ENCODE measurements around the gene HSPG2. TPM values are rescaled to one million over a fixed set of nuclear protein-coding genes. Genes with fewer than 3 reads are reported as not detected.

HSPG2 gene
- total and polyA plus RNA-seq, 2 of the 13 experiments (the other 11 are each of a cell fraction or from before 2014, with no cell fraction given) = 9.1 to 13.1 TPM

DNA sequence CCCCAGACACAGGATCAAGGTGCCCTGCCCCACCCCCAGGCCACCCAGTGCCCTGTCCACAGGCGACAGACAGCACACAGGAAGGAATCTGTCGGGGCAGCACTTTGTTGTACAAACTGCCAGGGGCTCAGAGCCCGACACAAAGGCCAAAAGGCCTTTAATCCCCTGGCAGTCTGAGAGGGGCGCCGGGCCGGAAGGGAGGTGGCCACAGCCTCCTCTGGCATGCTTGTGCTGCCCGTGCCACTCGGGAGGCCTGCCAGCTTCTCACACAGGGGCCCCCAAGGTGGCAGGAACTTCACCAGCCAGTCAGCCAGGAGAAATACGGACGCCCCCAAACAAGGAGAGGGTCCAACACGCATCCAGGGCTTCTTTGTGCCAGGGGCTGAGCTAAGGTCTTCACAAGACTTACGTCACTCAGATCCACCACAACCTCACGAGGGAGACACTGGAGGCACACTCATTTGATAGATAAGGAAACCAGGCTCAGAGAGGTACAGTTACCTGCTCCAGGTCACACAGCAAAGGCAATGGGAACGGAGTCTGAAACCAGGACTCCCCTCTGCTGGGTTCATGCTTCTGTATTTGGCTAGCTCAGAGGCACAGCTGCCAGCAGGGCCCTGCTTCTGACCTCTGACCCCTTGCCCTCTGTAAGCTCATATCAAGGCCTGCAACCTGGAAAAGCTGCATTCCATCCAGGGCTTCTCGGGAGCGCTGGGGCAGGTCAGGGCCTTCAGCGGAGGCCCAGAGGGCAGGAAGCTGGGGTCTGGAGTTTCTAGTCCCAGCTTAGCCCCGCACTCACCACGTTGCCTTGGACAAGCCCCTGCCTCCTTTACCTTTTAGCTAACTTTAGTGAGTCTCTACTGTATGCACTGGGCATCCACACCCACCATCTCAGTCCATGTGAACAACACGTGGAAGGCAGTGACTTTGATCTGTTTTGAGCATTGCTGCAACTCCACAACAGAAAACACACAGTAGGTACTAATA lies 34.8 kb downstream of the HSPG2 start (continued):
- TF ChIP-seq ARID3A (IDR thresholded peaks at IDR 0.05; ENCODE audit: low read depth, low read length) = no peak
- no peak for TF ChIP-seq YY1 (IDR thresholded peaks at IDR 0.05; ENCODE audit: insufficient read depth, insufficient replicate concordance, low read depth, low read length)
- TF ChIP-seq ZNF788 (CRISPR knock-in tag; IDR thresholded peaks at IDR 0.05; ENCODE audit: borderline replicate concordance) = no peak
- no peak for TF ChIP-seq ZFP82 (CRISPR knock-in tag; IDR thresholded peaks at IDR 0.05; ENCODE audit: borderline replicate concordance)
- TF ChIP-seq BRD4 (CRISPR knock-in tag; IDR thresholded peaks at IDR 0.05) = 0 out of 2 replicates have a peak, but pooled peaks have one; percentile 37
- peak; percentile 45; the same call in 1 of the 2 replicates for TF ChIP-seq ZFX (CRISPR knock-in tag; IDR thresholded peaks at IDR 0.05; ENCODE audit: low read depth)
- no peak for TF ChIP-seq ATM (IDR thresholded peaks at IDR 0.05; ENCODE audit: borderline replicate concordance)
- no peak for TF ChIP-seq SSRP1 (CRISPR knock-in tag; IDR thresholded peaks at IDR 0.05)
- TF ChIP-seq, protein P1, sequence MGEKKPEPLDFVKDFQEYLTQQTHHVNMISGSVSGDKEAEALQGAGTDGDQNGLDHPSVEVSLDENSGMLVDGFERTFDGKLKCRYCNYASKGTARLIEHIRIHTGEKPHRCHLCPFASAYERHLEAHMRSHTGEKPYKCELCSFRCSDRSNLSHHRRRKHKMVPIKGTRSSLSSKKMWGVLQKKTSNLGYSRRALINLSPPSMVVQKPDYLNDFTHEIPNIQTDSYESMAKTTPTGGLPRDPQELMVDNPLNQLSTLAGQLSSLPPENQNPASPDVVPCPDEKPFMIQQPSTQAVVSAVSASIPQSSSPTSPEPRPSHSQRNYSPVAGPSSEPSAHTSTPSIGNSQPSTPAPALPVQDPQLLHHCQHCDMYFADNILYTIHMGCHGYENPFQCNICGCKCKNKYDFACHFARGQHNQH (CRISPR knock-in tag; IDR thresholded peaks at IDR 0.05) = no peak
- TF ChIP-seq HCFC1 (IDR thresholded peaks at IDR 0.05; ENCODE audit: low read depth, low read length) = no peak
- TF ChIP-seq ZIK1 (CRISPR knock-in tag; IDR thresholded peaks at IDR 0.05; ENCODE audit: borderline replicate concordance, low read depth) = no peak
- no peak for TF ChIP-seq PCBP1 (IDR thresholded peaks at IDR 0.05; ENCODE audit: borderline replicate concordance, low read depth, low read length)
- no peak for TF ChIP-seq ZNF563 (CRISPR knock-in tag; IDR thresholded peaks at IDR 0.05)
- TF ChIP-seq ZNF260 (CRISPR knock-in tag; IDR thresholded peaks at IDR 0.05; ENCODE audit: borderline replicate concordance, low read depth) = no peak
- TF ChIP-seq ZNF768 (CRISPR knock-in tag; IDR thresholded peaks at IDR 0.05) = peak; percentile 100
- TF ChIP-seq ETV5 (CRISPR knock-in tag; IDR thresholded peaks at IDR 0.05; ENCODE audit: borderline replicate concordance) = no peak
- TF ChIP-seq SOX6 (IDR thresholded peaks at IDR 0.05) = no peak
- TF ChIP-seq SOX6 (CRISPR knock-in tag; IDR thresholded peaks at IDR 0.05) = no peak
- TF ChIP-seq PHF5A (CRISPR knock-in tag; IDR thresholded peaks at IDR 0.05; ENCODE audit: low read depth, unreplicated experiment) = no peak
- no peak for TF ChIP-seq KLF16 (CRISPR knock-in tag; IDR thresholded peaks at IDR 0.05)
- no peak for TF ChIP-seq NR1H2 (CRISPR knock-in tag; IDR thresholded peaks at IDR 0.05; ENCODE audit: borderline replicate concordance, low read depth)
- TF ChIP-seq ZNF598 (CRISPR knock-in tag; IDR thresholded peaks at IDR 0.05; ENCODE audit: borderline replicate concordance) = no peak
- no peak for TF ChIP-seq CC2D1A (CRISPR knock-in tag; IDR thresholded peaks at IDR 0.05)
- no peak for TF ChIP-seq MTF1 (CRISPR knock-in tag; IDR thresholded peaks at IDR 0.05)
- no peak for TF ChIP-seq TBP (CRISPR knock-in tag; IDR thresholded peaks at IDR 0.05)
- TF ChIP-seq THRA (CRISPR knock-in tag; IDR thresholded peaks at IDR 0.05; ENCODE audit: borderline replicate concordance) = no peak
